Measurements from ENCODE around the gene DBET.
"Not testable (repeated sequence)": the region's sequence is repeated elsewhere in the genome, so short reads cannot be mapped to it uniquely, and the experiment has no call there.

The DBET gene

GRCh38 chr4:190049378-190050239 is 14.7 kb upstream of the DBET start:
- not testable (repeated sequence) for DNase-seq (ENCODE audit: low read depth in 2 of 2)

GRCh38 chr4:190058997-190059396 is 5.3 kb upstream of the DBET start:
- not testable (repeated sequence) for DNase-seq (ENCODE audit: low read depth in 2 of 2)

GRCh38 chr4:190064805-190065204 is 503 bp downstream of the DBET start:
- not testable (repeated sequence) for DNase-seq (ENCODE audit: low read depth in 2 of 2)

- DNase-seq (ENCODE audit: low read depth in 2 of 2), result not testable (repeated sequence)
These were observed 4.0 kb downstream of the DBET start for GRCh38 chr4:190068351-190068750.

GRCh38 chr4:190093052-190093451 is 28.8 kb downstream of the DBET start:
- not testable (repeated sequence) for DNase-seq (ENCODE audit: low read depth in 2 of 2)

- DNase-seq (ENCODE audit: low read depth in 2 of 2), result not testable (repeated sequence)
These were observed 29.7 kb downstream of the DBET start for GRCh38 chr4:190094031-190094430.

GRCh38 chr4:190095335-190095734 is 31.0 kb downstream of the DBET start:
- DNase-seq (ENCODE audit: low read depth in 2 of 2), result not testable (repeated sequence)

GRCh38 chr4:190099605-190100004 is 35.3 kb downstream of the DBET start:
- not testable (repeated sequence) for DNase-seq (ENCODE audit: low read depth in 2 of 2)

GRCh38 chr4:190101525-190101924 is 37.2 kb downstream of the DBET start:
- not testable (repeated sequence) for DNase-seq (ENCODE audit: low read depth in 2 of 2)

GRCh38 chr4:190106191-190106590 is 41.9 kb downstream of the DBET start:
- not testable (repeated sequence) for DNase-seq (ENCODE audit: low read depth in 2 of 2)

- not testable (repeated sequence) for DNase-seq (ENCODE audit: low read depth in 2 of 2)
These were observed 42.5 kb downstream of the DBET start for GRCh38 chr4:190106611-190107480.

- not testable (repeated sequence) for DNase-seq (ENCODE audit: low read depth in 2 of 2)
These were observed 43.6 kb downstream of the DBET start for GRCh38 chr4:190107766-190108485.

- DNase-seq (ENCODE audit: low read depth in 2 of 2), result not testable (repeated sequence)
These were observed 44.5 kb downstream of the DBET start for GRCh38 chr4:190108756-190109155.

- DNase-seq (ENCODE audit: low read depth in 2 of 2), result not testable (repeated sequence)
These were observed 45.2 kb downstream of the DBET start for GRCh38 chr4:190109390-190110011.

- DNase-seq (ENCODE audit: low read depth in 2 of 2), result not testable (repeated sequence)
These were observed 45.7 kb downstream of the DBET start for GRCh38 chr4:190110033-190110432.

GRCh38 chr4:190110570-190111295 is 46.4 kb downstream of the DBET start:
- DNase-seq (ENCODE audit: low read depth in 2 of 2), result not testable (repeated sequence)

- not testable (repeated sequence) for DNase-seq (ENCODE audit: low read depth in 2 of 2)
These were observed 48.6 kb downstream of the DBET start for GRCh38 chr4:190112879-190113278.

- DNase-seq (ENCODE audit: low read depth in 2 of 2), result not testable (repeated sequence)
These were observed 50.7 kb downstream of the DBET start for GRCh38 chr4:190114991-190115390.

Data from fibroblast of skin of left quadriceps (primary cell).